ENCODE measurements around the gene RFX4.

RFX4 gene

DNA sequence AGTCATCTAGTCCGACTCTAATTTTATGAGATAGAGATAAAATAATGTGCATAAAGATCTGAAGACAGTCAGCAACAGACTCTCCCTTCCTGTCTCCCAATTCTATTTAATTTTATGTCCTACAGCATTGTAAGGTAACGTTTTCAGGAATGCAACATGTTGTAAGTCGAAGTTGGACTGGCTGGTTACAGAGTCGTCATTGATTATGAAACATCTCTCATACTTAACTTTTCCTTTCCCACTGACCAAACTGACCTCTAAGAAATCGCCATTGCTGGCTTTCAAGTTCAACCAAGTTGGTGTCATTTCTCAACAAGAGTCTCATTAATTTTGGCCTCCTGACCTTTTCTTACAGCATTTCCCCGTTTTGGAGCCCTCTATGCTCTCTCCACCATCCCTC is 186.7 kb downstream of the RFX4 start:
- DNase-seq: no peak

DNA sequence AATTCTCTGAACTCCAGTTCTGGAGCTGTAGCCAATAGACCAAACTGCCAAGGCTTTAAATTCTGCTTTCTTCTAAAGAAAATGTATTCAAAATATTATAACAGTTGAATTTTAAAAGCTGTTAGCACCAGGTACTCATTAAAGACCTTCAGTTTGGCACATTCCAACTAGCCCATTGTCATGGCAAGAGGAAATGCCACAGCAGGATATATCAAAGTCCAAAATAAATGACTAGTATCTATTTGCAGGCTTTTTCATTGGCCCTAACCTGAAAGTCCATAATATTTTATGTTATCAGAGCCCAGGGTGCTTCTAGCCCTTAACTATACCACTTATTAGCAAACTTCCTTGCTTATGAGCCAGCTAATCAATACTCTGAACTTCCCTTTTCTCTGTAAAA is 188.6 kb downstream of the RFX4 start:
- no peak for DNase-seq

DNA sequence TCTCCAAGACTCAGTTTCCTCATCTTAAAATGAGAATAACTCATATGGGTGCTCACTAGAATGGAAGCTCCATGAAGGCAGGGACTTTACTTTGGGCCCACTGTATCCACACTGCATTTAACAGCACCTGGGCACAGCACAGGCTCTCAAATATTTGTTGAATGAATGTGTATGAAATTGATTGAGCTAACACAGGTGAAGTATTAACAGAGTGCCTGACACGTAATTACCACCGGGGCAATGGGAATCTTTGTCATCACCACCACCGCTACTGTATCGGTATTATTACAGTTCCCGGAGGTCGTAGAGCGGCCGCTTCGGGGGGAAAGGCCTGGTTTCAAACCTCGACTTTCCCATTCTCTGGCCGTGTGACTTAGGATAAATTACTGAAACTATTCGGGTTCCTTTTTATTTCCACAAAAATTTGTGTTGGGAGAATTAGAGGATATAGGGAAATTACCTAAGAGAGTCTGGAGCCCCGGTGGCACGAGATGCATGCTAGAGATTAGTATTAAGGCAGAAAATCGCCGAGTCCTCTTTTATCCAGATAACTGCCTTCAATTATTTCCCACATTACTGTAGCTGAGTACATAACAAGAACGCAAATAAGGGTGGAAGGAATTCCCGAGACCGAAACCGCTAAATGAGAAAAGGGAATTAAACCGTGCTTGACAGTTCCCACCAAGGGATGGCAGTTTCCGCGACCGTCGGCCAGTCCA is 190.6 kb downstream of the RFX4 start:
- no peak for DNase-seq

DNA sequence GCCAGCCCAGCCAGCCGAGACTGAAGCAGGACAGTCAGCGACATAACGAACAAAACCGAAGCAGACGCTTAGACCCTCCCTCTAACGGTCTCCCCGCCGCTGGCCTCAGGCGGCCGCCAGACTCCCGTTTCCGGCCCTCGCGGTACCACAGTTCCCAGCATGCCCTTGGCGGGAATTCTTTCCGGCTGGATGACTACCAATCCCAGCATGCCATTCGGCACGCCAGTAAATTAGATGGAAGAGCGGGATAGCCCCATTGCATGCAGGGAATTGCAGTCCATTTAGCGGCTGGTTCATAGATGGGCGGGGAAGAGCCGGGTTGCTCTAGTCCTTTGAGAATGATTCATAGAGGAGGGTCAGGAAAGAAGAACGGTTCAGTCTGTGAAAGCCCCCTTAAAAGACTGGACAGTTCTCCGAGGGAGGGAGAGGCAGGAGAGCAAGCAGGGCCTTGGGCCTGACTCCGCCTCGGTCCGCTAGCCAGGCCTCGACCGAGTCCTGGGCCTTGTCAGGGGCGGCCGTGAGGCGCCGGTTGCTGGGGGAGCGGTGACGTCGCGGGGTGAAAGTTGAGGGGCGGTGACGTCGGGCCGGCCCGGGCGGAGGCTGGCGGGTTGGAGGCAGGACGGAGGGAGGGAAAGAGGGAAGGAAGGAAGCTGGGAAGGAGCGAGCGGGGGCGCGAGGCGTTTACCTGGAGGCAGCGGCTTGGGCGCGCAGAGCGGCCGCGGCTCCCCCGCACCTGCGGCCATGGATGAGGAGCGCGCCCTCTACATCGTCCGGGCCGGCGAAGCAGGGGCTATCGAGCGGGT is 191.4 kb downstream of the RFX4 start, which contains the start of gene RIC8B:
RIC8B (plus strand) TSS at position 678 of the 803 bp plus-strand sequence; CDS start at position 742, 64 bp downstream.
- DNase-seq: peak; percentile 94

DNA sequence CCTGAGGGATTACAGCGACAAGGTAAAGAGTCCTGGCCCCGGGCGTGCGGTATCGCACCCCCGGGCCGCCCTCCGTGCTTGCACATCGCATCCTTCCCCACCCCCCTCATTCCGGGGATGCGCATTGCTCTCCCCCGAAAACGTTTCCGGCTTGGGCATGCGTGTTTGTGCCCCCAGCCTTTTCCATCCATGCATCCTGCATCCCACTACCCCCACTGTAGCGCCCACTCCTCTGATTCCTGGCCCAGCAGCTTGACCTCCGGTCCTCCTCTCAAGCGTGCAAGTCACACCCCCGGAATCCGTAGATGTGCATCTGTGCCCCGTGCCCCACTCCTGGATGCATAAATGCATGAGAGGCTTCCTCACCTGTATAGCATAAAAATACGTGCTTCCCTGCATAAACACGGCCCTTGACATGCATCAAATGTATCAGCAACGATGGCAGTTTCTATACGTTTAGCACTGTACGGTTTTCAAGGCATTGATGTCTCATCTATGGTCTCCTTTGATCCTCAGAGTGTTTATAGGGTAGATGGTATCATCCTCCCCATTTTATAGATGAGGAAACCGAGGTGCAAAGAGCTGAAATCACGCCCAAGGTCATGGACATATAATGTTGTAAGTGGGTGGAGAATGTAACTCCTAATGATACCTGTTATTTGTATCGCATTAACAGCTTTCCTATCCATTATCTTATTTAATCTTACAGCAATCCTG is 192.2 kb downstream of the RFX4 start:
- no peak for DNase-seq

DNA sequence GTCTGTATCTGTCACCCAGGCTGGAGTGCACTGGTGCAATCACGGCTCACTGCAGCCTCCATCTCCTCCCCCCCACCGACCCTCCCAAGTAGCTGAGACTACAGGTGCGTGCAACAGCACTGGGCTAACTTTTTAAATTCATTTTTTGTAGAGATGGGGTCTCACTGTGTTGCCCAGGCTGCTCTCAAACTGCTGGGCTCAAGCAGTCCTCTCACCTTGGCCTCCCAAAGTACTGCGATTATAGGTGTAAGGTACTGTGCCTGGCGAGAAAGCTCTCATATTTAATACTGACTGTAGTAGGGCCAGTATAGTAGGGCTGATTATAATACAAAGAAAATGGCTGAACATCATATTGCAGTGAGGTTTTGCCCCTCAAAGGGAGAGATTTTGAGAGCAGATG is 194.1 kb downstream of the RFX4 start:
- no peak for DNase-seq

DNA sequence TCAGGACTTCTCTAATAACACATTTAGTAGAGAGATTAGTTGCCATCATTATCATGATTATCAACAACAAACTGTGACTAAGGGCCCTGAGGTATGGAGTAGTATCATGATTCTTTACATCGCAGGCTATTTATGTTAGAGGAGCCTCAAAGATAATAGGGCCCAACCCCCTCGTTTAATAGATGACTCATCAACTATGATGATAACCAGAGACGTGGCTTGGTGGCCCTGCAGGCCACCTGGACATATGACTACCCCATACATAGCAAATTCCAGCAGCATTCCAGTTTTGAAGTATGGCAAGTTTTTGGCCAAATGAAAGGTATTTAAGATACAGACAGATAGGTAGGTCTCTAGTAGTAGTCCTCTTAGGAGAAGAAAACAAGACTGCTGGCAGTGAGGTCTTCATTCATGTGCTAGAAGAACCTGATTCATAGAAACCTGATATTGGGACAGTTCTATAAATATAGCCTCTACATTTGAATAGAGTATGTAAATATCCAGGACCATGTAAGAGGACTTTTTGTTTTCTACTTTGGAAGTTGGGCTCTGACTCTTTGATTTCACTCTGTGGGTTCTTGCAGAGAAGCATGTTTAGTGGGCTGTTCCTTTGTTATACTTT is 197.3 kb downstream of the RFX4 start:
- DNase-seq: no peak

DNA sequence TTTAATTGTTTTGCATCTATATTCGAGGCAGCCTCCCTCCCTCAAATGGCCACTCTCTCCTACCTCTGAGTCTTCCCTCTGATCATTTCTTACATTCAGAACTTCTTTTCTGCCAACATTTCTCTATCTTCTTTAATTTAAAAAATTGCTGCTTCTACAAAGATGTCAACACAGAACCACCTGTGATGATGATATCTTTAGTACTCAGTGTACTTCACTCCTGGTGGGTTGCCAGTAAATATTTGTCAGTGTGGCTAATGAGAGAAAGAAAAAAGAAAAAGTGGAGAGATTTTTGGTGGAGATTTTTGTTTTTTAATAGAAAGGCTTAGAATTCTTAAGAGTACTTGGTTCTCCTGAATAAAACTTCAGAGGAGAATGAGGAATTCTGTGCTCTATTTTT is 199.8 kb downstream of the RFX4 start:
- DNase-seq: no peak

DNA sequence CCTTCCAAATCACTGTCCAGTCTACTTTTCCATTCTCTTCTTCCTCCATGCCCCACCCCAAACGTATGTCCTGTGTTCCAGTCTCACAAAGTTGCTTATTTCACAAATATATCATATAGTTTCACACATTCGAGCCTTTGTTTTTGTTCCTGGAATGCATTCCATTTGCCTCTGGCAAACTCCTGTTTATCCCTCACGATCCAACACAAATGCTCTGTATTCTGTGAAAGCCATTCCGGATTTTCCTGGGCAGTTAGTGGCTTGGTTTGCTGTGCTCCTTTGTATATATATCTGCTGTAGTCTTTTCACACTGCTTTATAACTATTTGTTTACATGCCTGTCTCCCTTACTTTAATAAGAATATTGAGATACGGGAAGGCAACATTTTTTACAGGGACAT is 200.7 kb downstream of the RFX4 start:
- DNase-seq: no peak

DNA sequence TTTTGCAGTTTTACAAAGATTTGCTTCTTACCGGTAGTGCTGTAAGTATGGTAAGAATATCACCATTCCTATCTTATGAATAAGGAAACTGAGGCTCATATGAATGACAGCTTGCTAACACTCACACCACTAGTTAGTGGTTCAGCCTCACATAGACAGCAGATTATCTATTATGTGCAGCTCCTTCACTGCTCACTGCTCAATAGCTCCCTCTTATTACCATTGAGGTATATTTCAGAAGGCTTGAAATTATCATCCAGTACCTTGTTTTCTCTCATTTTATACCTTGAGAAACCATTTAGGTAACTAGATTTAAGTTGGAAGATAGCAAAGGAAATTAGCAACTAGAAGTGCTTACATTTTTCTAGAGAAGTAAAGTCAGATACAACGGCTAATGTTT is 207.2 kb downstream of the RFX4 start:
- DNase-seq: no peak

DNA sequence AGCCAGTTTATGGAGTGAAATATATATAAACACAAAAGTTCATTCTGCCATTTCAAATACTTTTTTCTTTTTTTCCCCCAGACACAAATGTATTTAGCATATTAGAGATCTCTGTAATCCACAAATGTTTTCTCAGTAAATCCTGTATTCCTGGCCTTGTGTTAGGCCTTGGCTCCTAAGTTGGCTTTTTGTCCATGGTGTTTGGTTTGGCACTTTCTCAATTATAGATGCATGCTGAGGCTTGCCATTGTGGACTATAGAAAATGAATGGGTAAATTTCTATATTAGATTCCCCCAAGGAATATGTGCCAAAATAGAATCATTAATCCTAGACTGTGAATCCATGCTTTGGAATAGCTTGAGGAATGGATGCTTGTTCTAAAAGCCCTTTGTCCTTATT is 208.7 kb downstream of the RFX4 start:
- no peak for DNase-seq

DNA sequence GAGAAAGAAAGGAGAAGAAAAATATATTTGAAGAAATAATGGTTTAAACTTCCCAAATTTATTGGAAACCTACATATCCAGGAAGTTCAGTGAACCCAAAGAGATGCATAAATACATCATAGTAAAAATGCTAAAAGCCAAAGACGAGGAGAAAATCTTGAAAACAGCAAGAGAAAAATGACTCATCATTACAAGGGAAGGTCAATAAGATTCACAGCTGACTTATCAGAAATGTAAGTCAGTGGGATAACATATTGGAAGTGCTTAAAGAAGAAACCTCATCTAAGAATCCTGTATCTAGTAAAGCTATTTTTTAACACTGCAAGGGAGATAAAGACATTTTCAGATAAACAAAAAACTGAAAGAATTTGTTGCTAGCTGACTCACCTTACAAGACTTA is 211.6 kb downstream of the RFX4 start:
- DNase-seq: no peak

DNA sequence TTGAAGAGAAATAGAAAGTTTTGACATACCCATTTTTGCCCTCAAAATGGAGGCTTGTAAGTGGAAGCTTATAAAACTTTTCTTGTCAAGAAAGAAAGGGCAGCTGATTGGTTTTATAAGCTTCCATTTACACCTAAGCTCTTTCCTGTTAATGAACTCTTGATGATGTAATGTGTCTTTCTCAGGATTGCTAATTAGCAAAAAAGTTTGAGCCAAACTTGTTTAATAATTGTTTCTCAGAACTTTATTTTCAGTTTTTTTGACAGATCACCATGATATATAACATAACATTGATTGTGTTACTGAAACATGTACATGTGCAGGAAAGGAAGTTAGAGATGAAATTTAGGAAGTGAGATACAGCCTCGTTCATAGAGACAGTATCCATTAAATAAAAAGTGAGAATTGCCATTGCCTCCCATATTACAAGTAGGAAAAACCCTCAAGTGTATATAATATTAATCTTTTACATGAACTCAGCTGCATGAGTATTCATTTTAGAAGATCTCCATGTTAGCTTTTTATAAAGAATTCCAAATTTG is 218.4 kb downstream of the RFX4 start:
- no peak for DNase-seq

DNA sequence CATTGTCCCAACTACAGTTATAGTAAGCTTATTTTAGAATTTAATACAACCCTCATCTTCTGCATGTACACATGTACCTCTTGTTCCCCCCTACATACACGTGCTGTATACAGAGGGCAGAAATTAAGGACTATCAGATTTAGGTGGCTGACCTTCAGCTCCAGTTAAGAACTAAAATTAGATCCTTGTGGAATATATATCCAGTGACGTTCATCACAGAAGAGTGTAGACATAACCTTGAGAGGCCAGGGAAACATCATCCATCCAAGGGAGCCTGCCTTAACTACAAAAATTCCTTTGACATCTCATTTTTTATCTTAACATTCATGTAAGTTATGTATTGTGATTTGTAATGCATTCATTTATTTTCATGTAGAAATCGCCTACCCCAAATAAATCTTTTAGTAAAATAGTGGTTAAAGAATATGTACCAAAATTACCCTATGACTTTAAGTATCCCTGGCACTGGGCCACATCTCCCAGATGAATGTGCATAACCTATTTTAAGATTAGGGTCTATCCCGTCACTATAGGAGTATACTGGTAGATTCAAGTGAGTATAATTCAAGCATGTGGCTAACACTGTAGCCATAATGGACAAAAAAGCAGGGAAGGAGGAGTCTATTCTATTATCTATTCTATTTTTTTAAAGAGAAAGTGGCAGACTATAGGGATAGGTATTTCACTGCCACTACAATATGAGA is 219.2 kb downstream of the RFX4 start:
- DNase-seq: no peak

DNA sequence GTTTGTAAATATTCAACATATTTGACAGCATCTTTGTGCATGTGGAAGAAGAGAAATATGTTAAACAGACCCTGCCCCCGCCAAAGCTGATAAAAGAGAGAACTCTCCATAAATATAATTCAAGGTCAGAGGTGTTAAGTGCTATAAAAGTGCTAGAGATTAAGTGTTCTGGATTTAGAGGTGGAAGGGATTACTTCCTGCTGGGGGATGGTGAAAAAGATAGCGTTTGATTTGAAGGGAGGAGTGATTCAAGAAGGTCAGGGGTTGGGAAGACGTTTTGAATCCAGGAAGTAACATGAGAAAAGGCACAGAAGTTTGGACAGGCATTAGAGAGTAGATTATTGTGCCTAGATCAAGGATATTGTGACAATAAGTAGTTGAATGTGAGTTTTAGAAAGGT is 221.9 kb downstream of the RFX4 start:
- no peak for DNase-seq
